DMS79 (cell line): ENCODE data around the gene TRAPPC3.
"Not testable (repeated sequence)": the region's sequence is repeated elsewhere in the genome, so short reads cannot be mapped to it uniquely, and the experiment has no call there.

Experiments
- DNase-seq: peaks from one replicate; lab custom pipeline; 2025; lab: John Stamatoyannopoulos, UW

The TRAPPC3 gene

DNA sequence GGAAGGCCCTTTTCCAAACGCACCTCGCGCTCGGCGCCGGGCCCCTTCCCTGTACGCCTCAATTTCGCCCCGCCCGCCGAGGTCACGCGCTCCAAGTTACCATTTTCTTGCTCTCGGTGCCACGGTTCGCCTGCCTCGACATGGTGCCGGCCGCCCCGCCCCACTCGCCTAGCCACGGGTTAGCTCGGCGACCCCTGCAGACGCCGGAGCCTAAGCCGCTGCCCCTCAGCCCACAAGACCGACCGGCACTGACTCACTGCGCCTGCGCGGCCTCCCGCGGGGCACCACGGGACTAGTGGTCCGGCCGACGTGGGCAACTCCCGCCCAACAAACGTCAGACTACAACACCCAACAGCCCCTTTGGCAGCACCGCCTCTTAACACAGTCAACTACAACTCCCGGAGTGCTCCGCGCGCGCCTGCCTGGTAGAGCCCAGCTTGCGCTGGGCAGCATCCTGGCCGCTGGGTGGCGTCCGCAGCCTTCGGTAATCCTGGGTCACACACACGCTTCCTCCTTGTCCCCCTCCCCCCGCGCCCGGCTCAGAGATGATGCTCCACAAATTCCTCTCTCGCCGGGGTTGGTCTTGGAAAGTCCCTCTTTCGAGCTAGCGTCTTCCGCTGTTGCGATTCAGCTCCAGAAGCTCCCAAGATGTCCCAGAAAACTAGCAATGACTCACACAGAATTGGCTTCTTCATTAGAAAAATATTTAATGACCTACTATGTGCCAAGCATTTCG is at the start of gene TRAPPC3:
Gene TRAPPC3 (minus strand): TSS at position 250 of the 736 bp plus-strand sequence. CDS start 108 bp downstream, at position 142.
- peak; percentile 99 for DNase-seq

DNA sequence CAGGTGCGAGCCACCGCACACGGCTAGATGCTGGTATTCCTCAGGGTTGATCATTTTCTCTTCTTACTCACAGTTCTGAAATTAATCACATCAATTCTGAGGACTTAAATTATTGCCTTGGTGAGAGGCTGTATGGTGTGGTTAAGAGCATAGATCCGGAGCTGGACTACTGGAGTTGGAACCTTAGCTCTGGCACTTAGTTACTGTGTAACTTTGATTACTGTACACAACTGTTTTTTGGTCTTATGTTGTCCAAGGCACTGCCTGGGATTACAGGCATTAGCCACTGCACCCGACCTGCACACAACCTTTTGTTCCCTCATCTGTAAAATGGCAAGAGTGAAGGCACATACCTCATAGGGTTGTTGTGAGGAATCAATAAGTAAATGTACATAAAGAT is 49.4 kb upstream of the TRAPPC3 start:
- DNase-seq = no peak

DNA sequence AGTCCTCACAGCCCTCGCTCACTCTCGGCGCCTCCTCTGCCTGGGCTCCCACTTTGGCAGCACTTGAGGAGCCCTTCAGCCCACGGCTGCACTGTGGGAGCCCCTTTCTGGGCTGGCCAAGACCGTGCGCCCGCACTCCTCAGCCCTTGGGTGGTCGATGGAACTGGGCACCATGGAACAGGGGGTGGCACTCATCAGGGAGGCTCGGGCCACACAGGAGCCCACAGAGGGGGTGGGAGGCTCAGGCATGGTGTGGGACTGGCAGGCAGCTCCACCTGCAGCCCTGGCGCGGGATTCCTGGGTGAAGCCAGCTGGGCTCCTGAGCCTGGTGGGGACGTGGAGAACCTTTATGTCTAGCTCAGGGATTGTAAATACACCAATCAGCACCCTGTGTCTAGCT is 47.5 kb upstream of the TRAPPC3 start:
- not testable (repeated sequence) for DNase-seq

DNA sequence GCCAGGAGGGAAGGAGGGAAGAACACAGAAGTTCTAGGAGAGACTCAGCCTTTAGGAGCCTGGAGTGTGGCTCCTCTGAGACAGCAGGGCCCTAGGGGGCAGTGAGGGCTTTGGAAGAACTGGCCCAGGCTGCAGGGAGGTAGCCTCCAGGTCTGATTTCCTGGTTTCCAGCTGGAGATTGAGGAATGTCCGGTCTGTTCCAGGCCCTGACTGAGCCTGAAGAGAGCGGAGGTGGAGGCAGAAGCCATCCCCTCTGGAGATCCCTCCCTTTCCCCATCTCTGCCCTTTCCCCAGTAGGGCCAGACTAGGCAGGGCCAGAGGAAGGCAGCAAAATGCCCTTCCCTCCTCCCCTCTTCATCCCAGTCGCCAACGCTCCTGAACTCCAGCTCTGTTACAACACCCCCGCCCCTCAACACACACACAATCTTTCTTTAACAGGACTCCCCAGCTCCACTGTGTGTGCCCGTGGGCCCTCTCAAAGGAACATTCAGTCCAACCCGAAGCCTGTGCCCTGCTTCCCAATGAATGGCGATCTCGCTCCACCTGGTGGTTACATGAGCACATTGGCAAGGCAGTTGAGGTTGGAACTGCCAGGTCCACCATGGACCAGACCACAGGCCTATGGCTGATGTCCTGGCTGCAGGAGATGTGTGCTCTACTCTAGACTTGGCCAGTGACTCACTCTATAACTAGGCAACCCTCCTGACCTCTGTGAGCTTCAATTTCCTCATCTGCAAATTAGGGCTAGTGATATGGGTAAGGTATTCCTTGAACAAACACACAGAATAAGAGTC is 38.7 kb upstream of the TRAPPC3 start:
- DNase-seq = peak; percentile 69

DNA sequence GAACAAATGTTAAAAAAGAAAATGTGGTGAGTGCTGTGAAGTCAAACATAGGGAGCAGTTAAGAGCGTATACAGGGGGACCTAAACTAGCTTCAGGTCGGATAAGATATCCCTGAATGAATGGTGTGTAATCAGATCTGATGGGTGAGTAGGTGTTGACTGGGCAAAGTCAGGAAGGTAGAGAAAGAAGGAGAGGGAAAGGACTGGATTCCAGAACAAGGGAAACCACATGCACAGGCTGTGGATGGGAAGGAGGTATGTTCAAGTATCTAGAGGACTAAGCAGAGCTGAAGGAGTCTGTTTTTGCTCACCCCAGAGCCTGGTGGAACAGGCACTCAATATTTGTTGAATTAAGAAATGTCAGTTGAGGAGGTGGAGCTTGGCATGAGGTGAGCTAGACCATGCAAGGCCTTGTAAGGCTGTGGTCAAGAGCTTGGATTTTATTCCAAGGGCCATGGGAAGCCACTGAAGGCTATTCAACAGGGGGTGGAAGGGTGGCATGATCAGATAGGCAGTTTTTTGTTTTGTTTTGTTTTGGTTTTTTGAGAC is 34.1 kb upstream of the TRAPPC3 start:
- DNase-seq = peak; percentile 30

DNA sequence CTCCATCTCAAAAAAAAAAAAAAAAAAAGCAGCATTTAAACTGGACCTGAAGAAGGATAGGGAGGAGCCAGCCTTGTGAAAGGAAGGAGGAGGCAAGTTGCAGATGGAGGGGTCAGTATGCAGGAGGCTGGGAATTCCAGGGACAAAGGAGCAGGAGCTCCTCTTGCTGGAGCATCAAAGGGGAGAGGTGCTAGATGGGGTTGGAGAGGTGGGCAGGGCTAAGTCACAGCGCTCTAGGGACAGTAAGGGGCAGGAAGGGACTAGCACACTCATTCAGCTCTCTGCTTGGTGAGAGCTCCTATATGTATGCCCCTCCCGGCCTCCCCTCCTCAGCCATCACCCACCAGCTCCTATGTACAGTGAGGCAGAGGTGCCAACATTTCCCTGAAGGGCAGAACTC is 33.4 kb upstream of the TRAPPC3 start:
- no peak for DNase-seq

DNA sequence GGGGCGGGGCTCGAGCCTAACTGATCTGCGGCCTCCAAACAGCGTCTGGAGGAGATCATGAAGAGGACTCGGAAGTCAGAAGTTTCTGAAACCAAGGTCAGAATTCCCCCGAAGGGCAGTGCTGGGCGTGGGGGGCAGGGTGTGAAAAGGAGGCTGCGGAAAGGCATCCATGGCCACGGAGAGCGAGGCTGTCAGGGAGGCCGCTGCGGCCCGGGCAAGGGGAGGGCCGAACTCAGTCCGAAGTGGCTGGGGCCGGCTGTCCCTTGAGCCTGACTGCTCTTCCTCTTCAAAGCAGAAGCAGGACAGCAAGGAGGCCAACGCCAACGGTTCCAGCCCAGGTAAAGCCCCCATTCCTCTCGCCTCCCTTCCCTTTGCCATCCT is 29.9 kb upstream of the TRAPPC3 start:
- no peak for DNase-seq

DNA sequence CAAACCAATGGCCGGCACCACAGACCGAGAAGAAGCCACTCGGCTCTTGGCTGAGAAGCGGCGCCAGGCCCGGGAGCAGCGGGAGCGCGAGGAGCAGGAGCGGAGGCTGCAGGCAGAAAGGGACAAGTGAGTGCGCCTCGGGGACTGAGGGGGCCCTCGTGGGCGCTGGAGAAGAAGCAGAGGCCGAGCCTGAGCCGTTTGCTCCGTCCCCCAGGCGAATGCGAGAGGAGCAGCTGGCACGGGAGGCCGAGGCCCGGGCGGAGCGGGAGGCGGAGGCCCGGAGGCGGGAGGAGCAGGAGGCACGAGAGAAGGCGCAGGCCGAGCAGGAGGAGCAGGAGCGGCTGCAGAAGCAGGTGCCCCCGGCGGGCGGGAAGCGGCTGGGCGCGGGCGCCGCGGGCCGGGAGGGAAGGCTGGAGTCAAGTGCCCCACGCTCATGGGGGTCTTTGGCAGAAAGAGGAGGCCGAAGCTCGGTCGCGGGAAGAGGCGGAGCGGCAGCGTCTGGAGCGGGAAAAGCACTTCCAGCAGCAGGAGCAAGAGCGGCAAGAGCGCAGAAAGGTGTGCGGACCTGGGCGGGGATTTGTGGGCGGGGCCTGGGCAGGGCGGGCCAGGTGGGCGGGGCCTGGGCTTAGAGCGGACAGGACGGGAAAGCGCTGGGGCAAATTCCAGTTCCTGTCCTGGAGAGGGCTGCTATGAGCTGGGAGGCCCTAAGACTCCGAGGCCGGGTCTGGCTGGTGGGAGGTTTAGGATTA is 29.4 kb upstream of the TRAPPC3 start:
- no peak for DNase-seq

DNA sequence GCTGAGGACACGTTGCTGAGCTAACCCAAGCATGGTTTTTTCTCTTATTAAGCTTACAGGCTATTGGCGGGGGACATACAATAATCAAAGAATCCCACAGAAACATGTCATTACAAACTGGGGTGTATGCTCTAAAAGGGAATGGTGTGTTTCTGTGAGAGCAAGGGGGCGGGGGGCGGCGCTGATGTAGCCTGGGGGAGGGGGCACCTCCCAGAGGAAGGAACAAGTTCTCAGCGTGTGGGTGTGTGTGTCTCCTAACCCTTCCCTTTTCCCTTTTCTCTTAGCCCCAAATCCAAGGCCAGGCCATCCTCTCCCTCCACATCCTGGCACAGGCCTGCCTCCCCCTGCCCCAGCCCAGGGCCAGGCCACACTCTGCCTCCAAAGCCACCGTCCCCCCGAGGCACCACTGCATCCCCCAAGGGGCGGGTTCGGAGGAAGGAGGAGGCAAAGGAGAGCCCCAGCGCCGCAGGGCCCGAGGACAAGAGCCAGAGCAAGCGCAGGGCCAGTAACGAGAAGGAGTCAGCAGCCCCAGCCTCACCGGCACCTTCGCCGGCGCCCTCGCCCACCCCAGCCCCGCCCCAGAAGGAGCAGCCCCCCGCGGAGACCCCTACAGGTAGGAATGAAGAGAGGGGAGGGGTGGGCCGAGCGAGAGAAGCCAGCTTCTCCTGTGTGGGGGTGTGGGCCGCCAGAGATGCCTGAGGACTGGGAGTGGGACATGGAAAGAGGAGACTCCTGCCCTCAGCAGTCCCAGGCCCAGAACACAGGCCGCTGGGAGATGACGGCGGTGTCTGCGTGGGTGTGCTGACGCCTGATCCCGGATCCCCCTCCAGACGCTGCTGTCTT is 28.5 kb upstream of the TRAPPC3 start:
- no peak for DNase-seq

DNA sequence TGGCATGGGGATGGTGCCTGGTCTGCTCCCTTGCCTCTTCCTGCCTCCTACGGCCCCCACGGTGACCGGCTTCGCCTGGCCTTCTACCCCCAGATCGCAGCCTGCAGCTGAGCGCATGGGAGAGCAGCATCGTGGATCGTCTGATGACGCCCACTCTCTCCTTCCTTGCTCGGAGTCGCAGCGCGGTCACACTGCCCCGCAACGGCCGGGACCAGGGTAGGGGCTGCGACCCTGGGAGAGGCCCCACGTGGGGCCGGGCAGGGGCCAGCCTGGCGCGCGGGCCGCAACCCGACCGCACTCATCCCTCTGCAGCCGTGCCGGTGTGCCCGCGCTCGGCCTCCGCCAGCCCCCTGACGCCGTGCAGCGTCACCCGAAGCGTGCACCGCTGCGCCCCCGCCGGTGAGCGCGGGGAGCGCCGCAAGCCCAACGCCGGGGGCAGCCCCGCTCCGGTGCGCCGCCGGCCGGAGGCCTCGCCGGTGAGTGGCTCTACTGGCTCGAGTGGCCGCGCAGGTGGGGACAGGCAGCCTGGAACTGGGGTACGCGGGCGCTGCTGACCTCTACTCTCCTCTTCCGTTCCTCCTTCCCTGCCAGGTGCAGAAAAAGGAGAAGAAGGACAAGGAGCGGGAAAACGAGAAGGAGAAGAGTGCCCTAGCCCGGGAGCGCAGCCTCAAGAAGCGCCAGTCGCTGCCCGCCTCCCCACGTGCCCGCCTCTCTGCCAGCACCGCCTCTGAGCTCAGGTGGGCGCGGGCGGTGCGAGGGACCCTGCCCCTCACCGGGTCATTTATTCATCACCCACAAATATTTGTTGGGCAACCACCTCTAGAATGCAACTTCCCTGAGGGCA is 27.0 kb upstream of the TRAPPC3 start:
- DNase-seq = no peak

DNA sequence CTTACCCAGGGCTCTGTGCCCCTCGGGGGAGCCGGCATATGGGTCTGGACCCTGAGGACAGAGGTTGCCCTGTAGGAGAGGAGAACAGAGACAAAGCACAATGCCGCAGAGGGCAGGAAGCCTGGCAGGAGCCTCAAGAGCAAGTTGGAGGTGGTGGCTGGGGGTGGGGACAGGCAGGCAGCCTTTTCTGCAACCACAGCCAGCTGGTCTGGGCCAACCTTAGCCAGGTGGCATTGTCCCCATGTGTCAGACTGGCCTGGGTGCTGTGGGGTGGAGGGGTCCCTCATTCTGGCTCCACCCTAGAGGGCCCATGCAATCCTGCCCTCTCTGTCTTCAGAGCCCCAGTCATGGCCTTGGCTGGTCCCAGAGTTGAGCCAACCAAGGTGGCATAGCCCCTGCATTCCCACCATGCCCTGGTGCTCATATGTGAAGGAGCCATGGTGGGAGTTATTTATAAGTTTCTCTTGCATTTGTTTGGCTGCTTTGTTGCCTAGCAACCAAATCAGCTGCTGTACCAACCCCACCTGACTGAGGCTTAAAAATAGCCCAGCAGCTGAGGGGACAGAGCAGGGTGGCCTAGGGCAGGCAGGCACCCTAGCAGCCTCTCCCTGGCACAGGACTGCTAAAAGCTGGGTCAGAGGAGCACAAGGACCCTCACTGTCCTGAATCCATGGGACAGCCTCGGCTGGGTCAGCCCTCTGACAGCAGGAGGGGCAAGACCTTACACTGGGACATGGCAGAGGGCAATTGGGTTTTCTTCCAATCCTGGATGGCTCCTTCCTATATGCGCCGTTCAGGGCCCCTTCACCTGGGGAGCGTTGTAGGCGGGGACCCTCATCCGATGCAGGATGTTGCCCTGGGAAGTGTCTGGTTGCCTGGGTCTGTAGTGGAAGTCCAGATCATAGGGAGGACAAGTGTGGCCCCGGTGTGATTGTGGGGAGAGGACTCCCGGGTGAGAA is 26.1 kb upstream of the TRAPPC3 start:
- DNase-seq = no peak

DNA sequence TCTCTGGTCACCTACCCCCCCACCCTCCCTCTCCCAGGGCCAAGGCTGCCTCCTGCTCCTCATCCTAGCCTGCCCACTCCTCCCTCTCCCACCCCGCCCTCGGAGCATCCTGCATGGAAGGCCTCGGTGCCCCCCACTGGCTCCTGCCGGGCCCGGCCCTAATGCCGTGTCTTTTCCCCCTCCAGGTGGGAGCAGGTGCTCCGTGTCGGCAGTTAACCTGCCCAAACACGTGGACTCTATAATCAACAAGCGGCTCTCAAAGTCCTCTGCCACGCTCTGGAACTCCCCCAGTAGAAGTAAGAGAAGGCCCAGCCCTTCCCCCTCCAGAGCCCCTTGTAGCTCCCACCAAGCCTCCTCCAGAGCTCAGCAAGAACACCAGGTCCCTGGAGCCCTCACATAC is 25.4 kb upstream of the TRAPPC3 start:
- no peak for DNase-seq

DNA sequence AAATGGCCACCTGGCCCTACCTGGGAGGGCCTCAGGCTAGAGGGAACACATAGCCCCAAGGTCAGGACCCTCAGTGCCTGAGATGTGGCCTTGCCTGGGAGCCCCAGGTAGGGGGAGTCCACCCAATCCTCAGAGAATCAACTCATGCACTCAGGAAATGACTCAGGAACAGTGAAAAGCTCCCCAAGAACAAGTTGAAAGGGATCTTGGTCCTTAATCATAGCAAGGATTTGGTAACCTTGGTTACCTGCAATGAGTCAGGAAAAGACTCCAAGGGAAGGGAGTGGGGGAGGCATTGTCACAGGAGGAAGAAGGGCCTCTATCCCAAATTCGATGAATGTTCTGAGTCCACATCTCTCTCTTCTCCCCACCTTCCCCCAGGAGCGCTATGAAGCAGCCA is 23.7 kb upstream of the TRAPPC3 start:
- DNase-seq = no peak

DNA sequence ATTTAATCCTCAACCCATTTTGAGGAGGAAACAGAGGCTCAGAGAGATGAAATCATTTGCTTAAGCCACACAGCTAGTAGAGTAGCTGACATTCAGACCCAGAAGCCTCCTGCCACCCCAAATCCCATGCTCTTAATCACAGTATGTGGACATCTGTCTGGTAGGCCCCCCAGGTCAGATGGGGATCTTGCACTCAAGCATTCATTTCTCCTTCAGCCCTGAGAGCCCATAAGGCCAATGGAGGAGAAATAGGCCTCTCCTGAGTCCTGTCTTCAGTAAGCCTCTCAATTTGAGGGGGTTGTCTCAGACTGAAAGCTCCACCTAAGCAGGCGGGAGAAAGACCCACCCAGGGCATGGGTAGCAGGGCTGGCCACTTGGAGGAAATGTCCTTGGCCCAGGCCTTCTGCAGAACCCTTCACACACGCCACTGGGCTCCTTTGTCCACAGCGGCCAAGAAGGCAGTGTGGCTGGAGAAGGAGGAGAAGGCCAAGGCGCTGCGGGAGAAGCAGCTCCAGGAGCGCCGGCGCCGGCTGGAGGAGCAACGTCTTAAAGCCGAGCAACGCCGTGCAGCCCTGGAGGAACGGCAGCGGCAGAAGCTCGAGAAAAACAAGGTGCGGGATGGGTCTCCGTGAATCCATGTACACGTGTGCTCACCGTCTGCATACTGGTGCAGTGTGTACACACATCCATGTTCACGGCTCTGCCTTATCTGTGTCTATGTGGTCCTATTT is 22.9 kb upstream of the TRAPPC3 start:
- no peak for DNase-seq

DNA sequence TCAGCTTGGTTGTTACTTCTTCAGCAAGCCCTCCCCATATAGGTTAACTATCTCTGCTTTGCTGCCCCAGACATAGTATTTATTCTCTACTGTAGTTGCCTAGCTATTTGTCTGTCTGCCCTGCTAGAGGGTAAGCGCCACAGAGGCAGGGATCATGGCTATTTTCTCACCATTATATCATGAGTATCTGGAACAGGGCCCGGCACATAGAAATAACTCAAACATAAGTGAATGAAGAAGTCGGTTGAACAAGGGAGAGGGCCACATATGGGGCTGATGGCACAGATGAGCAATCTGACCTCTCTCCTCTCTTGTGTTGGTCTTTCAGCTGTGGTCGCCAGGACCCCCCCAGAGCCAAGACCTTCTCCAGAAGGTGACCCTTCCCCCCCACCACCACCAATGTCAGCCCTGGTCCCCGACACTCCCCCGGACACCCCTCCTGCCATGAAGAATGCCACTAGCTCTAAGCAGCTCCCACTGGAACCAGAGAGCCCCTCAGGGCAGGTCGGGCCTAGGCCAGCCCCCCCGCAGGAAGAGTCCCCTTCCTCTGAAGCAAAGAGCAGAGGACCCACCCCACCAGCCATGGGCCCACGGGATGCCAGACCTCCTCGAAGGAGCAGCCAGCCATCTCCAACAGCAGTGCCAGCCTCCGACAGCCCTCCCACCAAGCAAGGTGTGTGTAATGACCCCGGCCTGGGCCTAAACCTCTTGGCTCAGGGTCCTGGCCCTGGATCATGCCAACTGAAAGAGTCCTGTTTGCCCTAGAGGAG is 21.5 kb upstream of the TRAPPC3 start:
- no peak for DNase-seq

DNA sequence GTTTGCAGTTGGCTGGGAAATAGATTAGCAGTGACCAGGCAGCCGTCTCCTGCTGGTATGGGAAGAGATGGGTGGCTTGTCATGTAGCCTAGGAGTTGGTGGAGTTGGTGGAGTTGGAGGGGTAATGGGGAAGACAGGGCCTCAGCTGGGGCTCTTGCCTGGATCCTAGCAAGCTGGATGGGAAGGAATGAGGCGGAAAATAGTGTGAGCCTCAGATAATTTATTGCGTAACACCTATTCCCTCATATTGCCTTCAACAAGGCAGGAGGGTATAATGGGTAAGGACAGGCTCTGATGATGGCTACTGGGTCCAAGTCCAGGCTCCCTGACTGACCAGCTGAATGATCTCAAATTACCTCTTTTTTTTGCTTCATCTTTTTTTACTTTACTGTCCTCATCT is 19.2 kb upstream of the TRAPPC3 start:
- DNase-seq = no peak

DNA sequence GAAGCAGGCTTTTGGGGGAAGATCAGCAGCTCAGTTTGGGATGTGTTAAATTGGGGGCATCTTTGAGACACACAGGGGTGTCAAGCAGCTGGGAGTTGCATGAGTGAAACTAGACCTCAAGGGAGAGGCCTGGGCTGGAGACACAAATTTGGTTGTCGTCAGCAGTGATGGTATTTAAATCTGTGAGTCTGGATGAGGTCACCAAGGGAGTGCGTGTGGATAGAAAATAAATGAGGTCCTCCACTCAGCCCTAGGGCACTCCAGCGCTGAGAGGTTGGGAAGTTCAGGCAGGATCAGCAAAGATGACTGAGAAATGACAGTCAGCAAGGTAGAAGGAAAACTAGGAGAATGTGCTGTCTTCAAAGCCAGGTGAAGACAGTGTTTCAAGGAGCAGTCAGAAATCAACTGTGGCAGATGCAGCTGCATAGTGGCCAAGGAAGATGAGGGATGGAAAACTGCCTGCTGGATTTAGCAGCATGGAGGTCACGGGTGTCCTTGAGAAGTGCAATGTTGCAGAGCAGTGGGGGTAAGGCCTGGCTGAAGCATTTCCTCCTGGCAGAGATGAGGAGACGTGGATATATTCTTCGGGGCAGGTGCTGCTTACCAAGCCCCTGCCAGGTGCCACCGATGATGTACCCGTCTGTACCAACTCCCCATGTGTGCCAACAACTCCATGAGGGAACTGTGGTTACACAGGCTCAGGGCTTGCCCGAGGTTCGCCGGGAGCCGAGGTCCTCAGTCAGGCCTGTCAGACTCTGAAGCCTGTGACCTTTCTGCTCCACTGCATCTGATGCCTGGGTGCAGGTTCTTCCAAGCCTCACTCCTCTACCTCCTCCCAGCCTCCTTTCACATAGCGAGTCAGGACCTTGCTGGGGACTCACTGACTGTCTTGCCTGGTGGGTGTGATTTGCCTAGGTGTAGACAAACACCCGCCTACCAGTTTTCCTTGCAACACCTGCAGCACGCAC is 17.9 kb upstream of the TRAPPC3 start:
- DNase-seq = no peak
